K562 (cell line): ENCODE measurements around the gene VRK3.

Experiments
- CHD2 ChIP-seq: IDR thresholded peaks from 2 replicates; pipeline ENCODE4 v1.6.1; 2011; ENCODE audit warnings: low read depth, low read length
- CREB1 ChIP-seq, 2 experiments: sonication (generic) in 1 of 2; formaldehyde crosslinking in 1 of 2; IDR thresholded peaks; 2 replicates each; pipeline versions ENCODE4 v1.6.1 to v1.8.0; 2012 to 2022; ENCODE audit warnings: inconsistent platforms in 1 of 2, mild to moderate bottlenecking in 1 of 2, missing genetic modification reagents in 1 of 2, moderate library complexity in 1 of 2
- GABPA ChIP-seq: fragments of 200-800 bp; sonication (Bioruptor generic); conservative IDR thresholded peaks from 2 replicates; pipeline ENCODE4 v1.6.1; 2016; ENCODE audit warnings: low read depth, missing genetic modification characterization, missing compliant biosample characterization
- NFXL1 ChIP-seq: fragments of 450-650 bp; formaldehyde crosslinking; IDR thresholded peaks from 2 replicates; pipeline ENCODE4 v1.4.0; 2021; ENCODE audit warnings: mild to moderate bottlenecking
- POU5F1 ChIP-seq: fragments of 150-350 bp; IDR thresholded peaks from 2 replicates; pipeline ENCODE4 v1.6.1; 2014; ENCODE audit warnings: borderline replicate concordance, low read length, low read depth, mild to moderate bottlenecking; ENCODE audit not compliant: partially characterized antibody
- RHOXF2B ChIP-seq: fragments of 250-450 bp; sonication (Bioruptor Pico); conservative IDR thresholded peaks from 2 replicates; pipeline ENCODE4 v1.5.1; 2021
- ZNF717 ChIP-seq: fragments of 250-450 bp; sonication (Bioruptor Pico); IDR thresholded peaks from 2 replicates; pipeline ENCODE4 v1.5.0; 2021

DNA sequence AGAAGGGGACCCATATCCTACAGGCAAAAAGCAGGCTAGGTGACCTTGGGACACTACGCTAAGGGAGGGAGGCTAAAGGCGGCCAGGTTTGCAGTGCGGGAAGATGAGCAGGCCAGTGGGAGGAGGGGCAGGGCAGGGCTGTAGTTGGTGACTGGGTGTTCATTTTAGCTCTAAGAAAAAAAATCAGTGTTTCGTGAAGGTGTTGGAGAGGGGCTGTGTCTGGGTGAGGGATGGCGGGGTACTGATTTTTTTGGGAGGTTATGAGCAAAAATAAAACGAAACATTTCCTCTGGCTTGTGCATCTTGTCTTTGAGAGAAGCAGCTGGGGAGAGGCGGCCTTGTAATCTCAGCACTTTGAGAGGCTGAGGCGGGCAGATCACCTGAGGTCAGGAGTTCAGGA, 91.5 kb downstream of the VRK3 start:
- TF ChIP-seq POU5F1 (no peak), CREB1 (IDR thresholded peaks at IDR 0.05) (no peak), CREB1 (CRISPR knock-in tag; IDR thresholded peaks at IDR 0.05) (no peak), GABPA (tag) (no peak), ZNF717 (CRISPR knock-in tag) (0 out of 2 replicates have a peak, but pooled peaks have one; percentile 21), NFXL1 (peak; percentile 93), RHOXF2B (CRISPR knock-in tag) (peak; percentile 88), CHD2 (no peak)
